Renal cortex interstitium (tissue), 11 donors: Measurements from ENCODE around the gene ZNF143. TPM values are rescaled to one million over a fixed set of nuclear protein-coding genes. Genes with fewer than 3 reads are reported as not detected.
"Not testable (repeated sequence)": the region's sequence is repeated elsewhere in the genome, so short reads cannot be mapped to it uniquely, and the experiment has no call there.

ENCODE experiments used
- DNase-seq, 11 donors: peaks; one replicate each; pipeline ENCODE4 v3.0.0-alpha.2; 2013; ENCODE audit warnings: low read depth in 9 of 11, low spot score in 4 of 11; ENCODE audit errors: extremely low read depth in 1 of 11
- polyA plus RNA-seq, 3 donors: library from polyadenylated mRNA; unstranded; fragments of 120-200 nt; gene quantifications; one replicate each; pipeline ENCODE4 v1.2.1, GENCODE V29; 2013; ENCODE audit not compliant: insufficient read length in 3 of 3

ZNF143 gene
- polyA plus RNA-seq, 3 donors, result 28.1 to 29.8 (median 29.5) TPM

DNA sequence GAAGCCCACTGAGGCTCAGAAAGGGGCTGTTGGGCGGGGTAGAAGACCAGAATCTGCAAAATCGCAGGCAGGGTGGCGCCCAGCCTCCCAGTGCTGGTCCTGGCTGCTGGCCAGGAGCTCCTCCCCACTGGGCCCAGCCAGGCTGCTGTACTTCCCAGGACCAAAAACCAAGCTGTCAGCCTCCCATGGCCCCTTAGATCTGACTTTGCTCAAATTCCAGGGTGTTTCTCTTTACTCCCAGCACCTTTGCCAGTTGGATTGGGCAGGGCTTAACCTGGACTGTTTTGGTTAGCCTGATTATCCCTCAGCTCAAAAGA is 68.5 kb downstream of the ZNF143 start:
- DNase-seq, result no peak

DNA sequence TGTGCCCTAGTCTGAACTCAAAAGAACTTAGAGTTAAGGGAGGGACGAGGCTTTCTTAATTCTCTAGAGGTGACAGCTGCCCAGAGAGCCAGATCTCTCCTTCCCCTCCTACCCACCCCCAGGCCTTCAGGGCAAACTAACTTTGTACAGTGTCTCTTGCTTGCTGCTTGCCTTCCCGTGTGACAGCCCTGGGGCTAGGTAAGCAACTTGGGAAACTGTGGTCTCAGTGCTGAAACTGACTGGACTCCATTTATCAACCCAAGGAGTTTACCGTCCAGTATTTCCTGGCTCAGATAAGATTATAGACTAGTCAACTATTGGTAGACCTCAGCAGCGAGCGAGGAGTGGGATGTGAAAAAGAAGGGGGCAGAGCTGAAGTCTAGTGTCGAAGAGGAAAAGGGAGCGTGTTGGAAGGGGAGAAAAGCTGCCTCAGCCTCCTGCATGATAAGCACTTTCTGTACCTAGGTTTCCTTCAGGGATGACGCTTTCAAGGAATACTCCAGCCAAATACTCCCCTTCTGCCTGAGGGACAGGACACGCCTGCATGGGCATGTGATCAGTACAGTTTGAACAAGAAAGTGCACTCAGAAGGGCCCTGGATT is 69.3 kb downstream of the ZNF143 start:
- DNase-seq, result no peak

DNA sequence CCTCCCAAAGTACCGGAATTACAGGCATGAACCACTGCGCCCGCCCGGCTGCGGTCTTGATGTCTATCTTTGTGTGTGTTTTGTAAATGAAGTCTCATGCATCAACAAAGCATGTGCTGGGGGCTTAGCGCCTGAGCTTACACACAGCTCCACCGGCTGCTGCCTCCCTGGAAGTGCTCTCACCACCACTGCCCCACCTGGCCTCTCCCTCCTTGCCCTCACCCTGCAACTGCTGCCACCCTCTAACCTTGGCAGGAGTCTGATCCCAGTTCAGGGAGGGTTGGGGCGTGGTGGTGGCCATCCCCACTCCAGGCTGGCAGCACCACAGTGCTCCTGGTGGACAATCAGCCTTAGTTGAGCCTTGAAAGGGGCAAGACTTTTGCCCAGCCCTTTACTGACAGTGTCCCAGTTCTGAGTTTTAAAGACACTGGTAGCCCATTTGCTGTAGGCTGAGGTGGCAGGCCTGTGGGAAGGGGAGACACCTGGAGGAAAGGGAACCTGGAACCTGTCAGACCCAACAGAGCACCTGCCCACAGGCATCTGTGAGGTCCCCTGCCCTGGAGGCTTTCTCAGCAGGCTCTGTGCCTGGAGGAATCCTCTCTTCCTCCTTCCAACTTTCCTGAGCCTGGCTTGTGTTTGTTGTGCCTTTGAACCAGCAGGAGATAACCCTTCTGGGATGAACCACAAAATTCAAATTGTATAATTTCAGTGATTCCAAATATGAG is 70.3 kb downstream of the ZNF143 start:
- no peak for DNase-seq

DNA sequence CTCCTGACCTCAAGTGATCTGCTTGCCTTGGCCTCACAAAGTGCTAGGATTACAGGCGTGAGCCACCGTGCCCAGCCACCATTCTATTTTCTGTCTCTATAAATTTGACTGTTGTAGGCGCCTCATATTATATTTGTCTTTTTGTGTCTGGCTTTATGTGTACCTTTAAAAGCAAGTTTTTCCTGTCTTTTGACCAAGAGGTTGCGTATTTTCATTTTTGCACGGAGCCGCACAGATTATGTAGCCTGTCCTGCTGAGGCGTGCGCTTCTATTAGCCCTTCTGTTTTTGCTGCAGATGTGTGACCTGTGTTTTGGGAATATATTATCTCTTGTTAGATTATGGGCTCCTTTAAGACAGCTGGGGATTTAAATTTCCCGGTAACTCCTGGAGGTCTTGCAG is 72.2 kb downstream of the ZNF143 start:
- DNase-seq, result no peak

DNA sequence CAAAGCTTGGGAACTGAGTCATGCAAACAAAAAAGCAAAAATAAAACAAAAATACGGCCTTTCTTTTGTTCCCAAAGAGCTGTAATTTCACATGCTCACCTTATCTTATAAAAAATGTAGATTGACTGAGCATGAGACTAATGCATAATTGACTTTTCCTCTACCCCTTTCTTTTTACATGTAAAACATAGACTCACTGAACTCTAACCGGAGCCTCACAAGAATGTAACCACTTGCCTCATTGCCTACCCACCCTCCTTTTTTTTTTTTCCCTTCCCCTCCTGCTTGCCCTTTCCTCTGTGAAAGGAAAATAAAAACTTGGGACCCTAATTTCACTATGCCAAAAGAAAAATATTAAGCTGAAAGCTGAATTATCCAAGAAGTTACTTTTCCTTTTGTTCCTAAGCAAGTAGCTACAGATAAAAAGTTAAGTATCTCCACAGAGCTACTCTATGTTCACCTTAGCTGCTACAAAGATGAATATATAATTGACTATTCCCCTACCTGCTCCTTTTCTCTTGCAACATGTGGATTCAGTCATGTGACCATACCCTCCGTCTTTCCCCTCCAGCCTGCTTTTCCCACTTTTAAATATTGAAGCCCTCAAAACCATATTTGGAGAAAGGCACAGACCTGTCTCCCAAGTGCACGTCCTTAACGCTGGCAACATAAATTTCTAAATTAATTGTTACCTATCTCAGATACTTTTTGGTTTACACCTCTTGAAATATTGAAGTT is 73.1 kb downstream of the ZNF143 start:
- DNase-seq, result no peak

DNA sequence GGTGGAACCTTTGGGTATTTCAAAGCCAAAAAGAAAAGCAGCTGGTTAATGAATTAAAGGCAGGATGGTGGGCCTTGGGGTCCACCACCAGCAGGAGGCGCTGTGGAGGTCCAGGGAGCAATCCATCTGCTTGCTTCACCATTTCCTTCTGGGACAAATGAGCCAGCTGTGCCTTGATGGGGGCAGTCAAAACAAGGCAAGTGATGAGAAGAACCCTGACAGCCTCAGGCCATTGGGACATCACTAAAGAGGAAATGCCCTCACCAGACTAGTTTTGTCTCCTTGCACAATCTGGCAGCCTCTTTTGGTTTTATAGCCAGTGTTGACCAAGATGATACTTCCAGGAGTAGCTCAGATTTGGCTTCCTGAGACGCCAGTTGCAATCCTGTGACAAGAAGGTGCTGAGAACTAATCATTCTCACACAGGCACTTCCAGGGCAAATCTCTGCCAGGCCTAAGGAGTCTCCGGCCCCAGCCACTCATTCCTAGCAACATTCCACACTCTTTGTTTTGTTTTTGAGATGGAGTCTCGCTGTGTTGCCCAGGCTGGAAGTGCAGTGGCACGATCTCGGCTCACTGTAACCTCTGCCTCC is 74.5 kb downstream of the ZNF143 start:
- no peak for DNase-seq

DNA sequence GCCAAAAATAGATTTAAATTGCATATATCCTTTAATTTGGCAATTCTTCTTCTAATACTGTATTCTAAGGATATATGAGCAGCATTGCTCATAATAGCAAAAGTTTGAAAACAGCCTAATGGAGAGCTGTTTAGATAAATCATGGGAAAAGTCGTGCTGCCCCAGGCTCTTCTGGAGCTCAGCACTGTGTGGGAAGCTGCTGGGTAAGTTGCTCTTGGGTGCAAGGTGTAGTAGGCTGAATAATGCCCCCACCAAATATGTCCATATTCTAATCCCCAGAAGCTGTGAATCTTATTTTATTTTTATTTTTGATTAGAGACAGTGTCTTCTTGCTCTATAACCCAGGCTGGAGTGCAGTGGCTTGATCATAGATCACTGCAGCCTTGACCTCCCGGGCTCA is 77.7 kb downstream of the ZNF143 start:
- DNase-seq, result no peak

DNA sequence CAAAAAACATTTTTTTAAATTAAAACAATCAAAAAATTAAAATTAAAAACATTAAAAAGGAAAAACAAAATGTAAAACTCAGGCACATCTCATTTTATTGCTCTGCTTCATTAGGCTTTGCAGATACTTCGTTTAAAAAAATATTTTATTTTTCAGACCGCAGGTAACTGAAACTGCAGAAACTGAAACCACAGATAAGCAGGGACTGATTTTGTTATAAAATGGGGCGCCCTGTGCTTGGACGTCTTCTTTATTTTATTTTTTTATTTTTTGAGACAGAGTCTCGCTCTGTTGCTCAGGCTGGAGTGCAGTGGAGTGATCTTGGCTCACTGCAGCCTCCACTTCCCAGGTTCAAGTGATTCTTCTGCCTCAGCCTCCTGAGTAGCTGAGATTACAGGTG is 88.4 kb downstream of the ZNF143 start:
- not testable (repeated sequence) for DNase-seq

DNA sequence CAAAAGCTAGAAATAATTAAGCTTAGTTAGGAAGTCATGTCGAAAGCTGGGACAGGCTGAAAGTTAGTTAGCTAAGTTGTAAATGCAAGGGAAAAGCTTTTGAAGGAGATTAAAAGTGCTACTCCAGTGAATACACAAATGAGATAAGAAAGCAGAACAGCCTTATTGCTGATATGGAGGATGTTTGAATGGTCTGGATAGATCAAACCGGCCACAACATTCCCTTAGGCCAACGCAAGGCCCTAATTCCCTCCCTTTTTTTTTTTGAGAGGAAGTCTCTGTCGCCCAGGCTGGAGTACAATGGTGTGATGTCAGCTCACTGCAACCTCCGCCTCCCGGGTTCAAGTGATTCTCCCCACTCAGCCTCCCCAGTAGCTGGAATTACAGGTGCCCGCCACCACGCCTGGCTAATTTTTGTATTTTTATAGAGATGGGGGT is 89.4 kb downstream of the ZNF143 start:
- no peak for DNase-seq

DNA sequence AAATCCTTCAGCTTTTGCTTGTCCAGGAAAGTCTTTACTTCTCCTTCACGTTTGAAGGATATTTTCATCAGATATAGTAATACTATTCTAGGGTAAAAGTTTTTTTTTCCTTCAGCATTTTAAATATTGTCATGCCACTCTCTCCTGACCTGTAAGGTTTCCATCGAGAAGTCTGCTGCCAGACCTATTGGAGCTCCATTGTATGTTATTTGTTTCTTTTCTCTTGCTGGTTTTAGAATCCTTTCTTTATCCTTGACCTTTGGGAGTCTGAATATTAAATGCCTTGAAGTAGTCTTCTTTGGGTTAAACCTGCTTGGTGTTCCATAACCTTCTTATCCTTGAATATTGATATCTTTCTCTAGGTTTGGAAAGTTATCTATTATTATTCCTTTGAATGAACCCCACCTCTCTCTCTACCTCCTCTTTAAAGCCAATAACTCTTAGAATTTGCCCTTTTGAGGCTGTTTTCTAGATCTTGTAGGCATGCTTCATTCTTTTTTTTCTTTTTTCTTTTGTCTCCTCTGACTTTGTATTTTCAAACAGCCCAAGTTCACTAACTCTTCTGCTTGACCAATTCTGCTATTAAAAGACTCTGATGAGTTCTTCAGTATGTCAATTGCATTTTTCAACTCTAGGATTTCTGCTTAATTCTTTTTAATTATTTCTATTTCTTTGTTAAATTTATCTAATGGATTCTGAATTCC is 100.6 kb downstream of the ZNF143 start:
- no peak for DNase-seq

DNA sequence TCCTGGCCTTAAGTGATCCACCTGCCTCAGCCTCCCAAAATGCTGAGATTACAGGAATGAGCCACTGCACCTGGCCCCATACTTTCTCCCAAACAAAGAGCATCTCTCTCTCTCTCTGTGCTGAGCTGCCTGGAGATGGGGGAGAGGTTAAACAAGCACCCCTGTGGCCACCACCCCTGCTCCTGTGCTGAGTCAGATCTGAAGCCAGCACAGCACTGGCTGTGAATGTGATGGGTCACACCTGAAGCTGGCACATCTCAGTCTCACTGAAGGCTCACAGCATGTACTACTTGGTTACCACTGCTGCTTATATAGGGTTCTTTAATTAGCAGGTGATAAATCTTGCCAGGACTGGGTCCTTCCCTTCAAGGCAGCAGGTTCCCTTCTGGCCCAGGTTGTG is 101.9 kb downstream of the ZNF143 start:
- no peak for DNase-seq

DNA sequence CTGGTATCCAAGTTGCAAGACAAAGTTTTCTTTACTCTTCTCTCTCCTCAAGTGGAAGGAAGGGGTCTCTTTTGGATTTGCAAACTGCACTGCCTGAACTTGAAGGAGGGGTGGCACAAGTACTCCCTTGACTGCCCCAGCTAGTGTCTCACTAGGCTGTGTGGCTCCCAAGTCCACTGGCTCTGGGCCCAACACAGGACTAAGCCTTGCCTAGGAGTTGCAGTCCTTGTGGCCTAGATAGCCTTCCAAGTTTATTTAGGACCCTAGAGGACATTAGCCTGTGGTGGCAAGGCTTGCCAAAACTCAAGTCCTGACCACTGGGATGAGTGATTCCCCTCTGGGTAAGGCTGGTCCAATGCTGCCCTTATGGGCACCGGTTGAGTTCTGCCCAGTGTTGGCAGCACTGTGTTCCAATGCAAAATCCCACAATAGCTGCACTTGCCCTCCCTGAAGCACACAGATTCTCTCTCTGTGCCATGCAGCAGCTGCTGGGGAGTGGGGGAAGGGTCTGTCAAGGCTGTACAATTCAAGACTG is 102.5 kb downstream of the ZNF143 start:
- DNase-seq, result no peak

DNA sequence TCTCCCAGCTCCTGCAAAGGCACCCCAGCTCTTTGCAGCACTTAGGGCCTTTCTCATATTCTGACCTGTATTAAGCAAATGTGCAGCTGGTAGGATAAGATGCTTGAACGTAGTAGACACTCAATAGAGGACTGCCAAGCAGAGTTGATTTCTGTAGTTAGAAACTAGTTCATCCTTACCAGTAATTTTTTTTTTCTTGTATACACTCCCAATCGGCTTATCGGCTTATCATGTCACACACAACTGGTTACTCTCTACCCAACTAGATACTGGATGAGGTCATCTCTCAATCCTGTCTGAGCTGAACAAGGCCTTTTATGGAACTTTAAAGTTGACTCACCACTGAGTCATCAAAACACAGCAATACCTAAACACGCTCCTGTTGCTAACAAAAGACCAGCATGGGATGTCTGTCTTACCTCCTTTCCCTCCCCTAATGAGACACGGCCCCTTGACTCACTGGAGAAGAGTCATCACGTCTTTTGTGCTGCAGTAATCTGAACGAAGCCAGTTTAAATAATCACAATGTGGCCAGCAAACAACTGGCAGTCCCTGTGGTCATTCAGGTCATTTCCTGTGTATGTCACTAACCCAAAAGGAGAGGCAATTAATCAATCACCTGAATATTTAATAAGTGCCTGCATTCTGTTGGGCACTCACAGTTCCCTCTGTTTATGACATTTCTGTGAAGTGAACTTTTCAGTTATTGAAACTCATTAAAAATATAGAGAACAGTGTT is 105.2 kb downstream of the ZNF143 start:
- DNase-seq, result no peak

DNA sequence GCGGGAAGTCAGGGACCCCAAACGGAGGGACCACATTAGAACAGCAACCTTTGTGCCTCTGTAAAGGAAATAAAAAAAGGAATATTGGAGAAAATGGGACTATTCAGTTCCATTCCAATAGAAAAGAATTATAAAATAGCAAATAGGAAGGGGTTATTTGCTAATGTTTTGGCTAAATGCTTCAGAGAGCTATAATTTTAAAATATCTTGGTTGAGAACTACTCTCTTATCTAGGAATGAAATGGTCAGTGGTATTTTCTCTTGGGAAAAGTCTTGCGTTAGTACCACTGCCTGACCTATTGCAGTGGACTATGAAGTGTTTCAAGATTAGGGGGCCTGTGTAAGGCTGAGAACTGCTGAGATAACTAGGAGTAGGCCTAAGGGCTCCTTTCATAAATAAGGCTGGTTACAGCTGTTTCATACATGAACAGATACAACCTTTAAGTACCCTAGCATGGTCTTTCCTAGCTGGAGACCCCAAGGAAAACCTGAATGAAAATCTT is 105.8 kb downstream of the ZNF143 start:
- no peak for DNase-seq

DNA sequence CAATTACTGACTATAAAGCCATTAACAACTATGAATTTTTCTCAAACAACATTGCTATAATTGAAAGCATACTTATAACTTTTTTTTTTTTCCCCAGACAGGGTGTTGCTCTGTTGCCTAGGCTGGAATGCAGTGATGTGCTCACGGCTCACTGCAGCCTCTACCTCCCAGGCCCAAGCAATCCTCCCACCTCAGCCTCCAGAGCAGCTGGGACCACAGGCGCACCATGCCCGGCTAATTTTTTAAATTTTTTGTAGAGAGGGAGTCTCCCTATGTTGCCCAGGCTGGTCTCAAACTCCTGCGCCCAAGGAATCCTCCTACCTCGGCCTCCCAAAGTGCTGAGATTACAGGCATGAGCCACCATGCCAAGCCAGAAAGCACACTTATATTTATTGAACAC is 106.6 kb downstream of the ZNF143 start:
- no peak for DNase-seq

DNA sequence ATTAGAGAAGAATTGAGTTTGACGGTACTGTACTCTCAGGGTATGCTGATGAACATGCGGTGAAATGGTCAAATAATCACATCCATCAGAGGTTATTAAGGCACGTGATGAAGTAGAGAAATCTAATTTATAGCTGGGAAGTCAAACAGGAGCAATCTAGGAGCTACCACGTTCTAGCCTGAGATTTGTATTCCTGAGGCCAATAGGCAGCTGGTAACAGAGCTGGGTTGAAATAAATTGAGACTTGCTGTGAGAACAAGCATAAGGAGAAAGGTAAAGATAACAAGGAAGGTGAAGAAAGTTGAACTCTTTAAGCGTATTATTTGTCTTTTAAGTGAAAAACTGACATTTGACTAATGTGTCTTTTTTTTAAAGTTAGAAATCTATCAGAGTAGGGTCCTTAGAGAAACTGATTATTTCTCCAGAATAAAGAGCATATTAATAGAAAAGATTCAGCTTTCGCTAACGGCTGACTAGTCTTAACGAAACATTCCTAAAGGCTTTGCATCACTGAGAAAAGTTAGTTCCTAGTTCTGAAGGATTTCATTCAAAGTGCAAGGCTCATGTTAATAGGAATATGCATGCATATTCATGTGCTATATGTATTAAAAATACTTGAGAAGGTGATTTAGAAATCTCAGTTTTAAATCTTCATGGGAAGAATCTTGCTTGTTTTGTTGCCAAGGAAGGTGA is 107.5 kb downstream of the ZNF143 start:
- no peak for DNase-seq

DNA sequence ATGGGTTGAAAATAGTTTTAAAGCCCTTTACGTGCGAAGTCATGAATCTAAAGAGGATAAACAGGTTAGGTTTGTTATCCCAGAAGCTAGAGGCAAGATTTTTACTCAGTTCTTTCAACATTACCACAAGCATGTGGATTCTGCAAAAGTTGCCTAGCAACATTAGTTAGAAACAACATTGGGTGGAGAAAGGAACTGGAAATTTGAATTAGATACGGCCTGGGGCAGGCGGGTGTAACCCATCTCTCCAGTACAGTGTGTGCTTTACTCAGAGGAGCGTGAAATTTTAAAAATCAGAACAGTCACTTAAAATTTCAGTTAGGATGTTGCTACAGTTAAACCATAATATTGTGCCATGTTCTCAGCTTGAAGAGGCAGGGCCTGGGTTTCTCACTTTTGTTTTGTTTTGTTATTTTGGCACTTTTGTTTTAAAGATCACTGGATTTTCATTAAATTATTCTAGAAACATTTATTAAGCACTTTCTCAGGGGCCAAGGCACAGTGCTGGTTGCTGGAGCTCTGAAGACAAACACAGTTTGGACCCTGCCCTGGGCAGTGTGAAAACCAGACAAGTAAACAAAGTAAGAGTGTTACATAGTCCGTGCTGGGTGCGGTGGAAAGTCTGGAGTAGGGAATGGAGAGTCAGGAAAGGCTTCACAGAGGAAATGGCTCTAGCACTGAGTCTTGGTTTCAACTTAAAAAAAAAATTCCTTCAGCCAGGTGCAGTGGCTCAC is 108.2 kb downstream of the ZNF143 start:
- DNase-seq, result peak in 5 of 11 donors; percentile 77 to 91 (median 87)
